Thyroid gland (tissue), 4 donors: ENCODE results near the gene COL23A1.

Source experiments
- CTCF ChIP-seq, 6 experiments: fragments of 200-600 bp in 3 of 6; fragments of 450-650 bp in 3 of 6; sonication (generic) in 3 of 6; IDR thresholded peaks; one replicate each; pipeline ENCODE4 v1.5.1; 2016 to 2019; ENCODE audit warnings: antibody characterized with exemption in 6 of 6, mild to moderate bottlenecking in 2 of 6, inconsistent platforms in 1 of 6, moderate library complexity in 1 of 6
- POLR2A ChIP-seq, 2 donors: fragments of 450-650 bp; IDR thresholded peaks; one replicate each; pipeline ENCODE4 v1.6.1; 2017; ENCODE audit warnings: antibody characterized with exemption in 2 of 2, mild to moderate bottlenecking in 2 of 2, moderate library complexity in 1 of 2

GRCh38 chr5:178207917-178208280 lies 382.3 kb downstream of the COL23A1 start:
- TF ChIP-seq CTCF (IDR thresholded peaks at IDR 0.05) = no peak
- no peak for TF ChIP-seq POLR2A (IDR thresholded peaks at IDR 0.05)
